Adrenal gland (tissue), 12 donors: ENCODE measurements around the gene GDF7. TPM values are rescaled to one million over a fixed set of nuclear protein-coding genes. Genes with fewer than 3 reads are reported as not detected.

Experiments used
- DNase-seq, 7 donors: peaks; one replicate each; pipeline ENCODE4 v3.0.0-alpha.2; 2019 to 2020
- H3K27ac ChIP-seq, 5 donors: fragments of 200-600 bp; sonication (generic) in 4 of 5; 1 replicate in 3 of 5; 2 replicates in 2 of 5; pipeline versions ENCODE4 v1.5.1 to v1.8.0; 2016 to 2020; ENCODE audit warnings: mild to moderate bottlenecking in 1 of 5
- H3K27me3 ChIP-seq: fragments of 200-600 bp; 2 replicates; pipeline ENCODE4 v1.8.0; 2021
- H3K36me3 ChIP-seq, 2 donors: fragments of 200-600 bp; replicated peaks in 1 of 2; 1 replicate in 1 of 2; 2 replicates in 1 of 2; pipeline versions ENCODE4 v1.5.1 to v1.8.0; 2018 to 2022
- H3K4me1 ChIP-seq, 2 donors: fragments of 200-600 bp; replicated peaks in 1 of 2; 1 replicate in 1 of 2; 2 replicates in 1 of 2; pipeline versions ENCODE4 v1.5.1 to v1.8.0; 2018 to 2021
- H3K4me3 ChIP-seq, 4 donors: fragments of 200-600 bp; sonication (generic) in 3 of 4; one replicate each; pipeline ENCODE4 v1.5.1; 2016 to 2018
- H3K9me3 ChIP-seq, 3 donors: fragments of 200-600 bp; sonication (generic) in 1 of 3; replicated peaks in 1 of 3; 1 replicate in 2 of 3; 2 replicates in 1 of 3; pipeline versions ENCODE4 v1.5.1 to v1.8.0; 2016 to 2021
- CTCF ChIP-seq, 6 experiments: fragments of 450-650 bp in 4 of 6; fragments of 200-600 bp in 2 of 6; sonication (generic) in 1 of 6; IDR thresholded peaks; 1 replicate in 5 of 6; 2 replicates in 1 of 6; pipeline versions ENCODE4 v1.5.1 to v1.8.0; 2016 to 2021; ENCODE audit warnings: antibody characterized with exemption in 6 of 6, mild to moderate bottlenecking in 2 of 6, moderate library complexity in 1 of 6
- POLR2A ChIP-seq, 2 donors: fragments of 450-650 bp; IDR thresholded peaks; one replicate each; pipeline ENCODE4 v1.6.1; 2017; ENCODE audit warnings: antibody characterized with exemption in 2 of 2, mild to moderate bottlenecking in 2 of 2, moderate library complexity in 1 of 2
- WGBS, 4 donors: extraction: QIAGEN DNeasy Blood & Tissue Kit in 2 of 4; methylation state at CpG; one replicate each; pipeline versions ENCODE4 v1.1.5 to v1.1.7; 2013 to 2017; 5-methylcytosine and 5-hydroxymethylcytosine counted together
- intact Hi-C, 2 donors: fragments of 100-400 bp; cut with DNase I; formaldehyde crosslinking; loops; one replicate each; pipeline versions ENCODE4 v1.14.1 to v1.15.0; 2022 to 2023
- polyA plus RNA-seq, 3 donors: library from polyadenylated mRNA; stranded (reverse); fragments of 200-250 nt in 2 of 3; fragments of 350-450 nt in 1 of 3; fragmentation: Illumina TruSeq in 1 of 3; extraction: RNeasy Lipid Tissue Mini Kit (QIAGEN cat#74804) in 1 of 3; gene quantifications; one replicate each; pipeline ENCODE4 v1.2.3, GENCODE V29; 2013 to 2014
- total RNA-seq, 9 donors: library from RNA; depleted of rRNA in 4 of 9; stranded (reverse); fragments of >200 nt in 4 of 9; fragments of 120-200 nt in 1 of 9; fragmentation: NEBNext Ultra II Directional in 1 of 9; extraction: Animal tissue kit (Norgen Biotek cat#: 25700) in 1 of 9; gene quantifications; one replicate each; pipeline versions ENCODE4 v1.1.0 to v1.2.4, GENCODE V29; 2013 to 2023
- donor health status: healthy with polysubstance abuse.
- donor health status: Bipolar disorder and iron deficiency.
- donor health status: DM: yes; HTN: yes; CAD: no.
- donor health status: DM: no; HTN: no; CAD: no.
- donor health status: DM: no; HTN: no; CAD: no.
- donor health status: DM: yes; HTN: yes; CAD: no.

GDF7 gene
- total and polyA plus RNA-seq, 12 donors = 0.17 to 1.8 (median 0.46) TPM

DNA sequence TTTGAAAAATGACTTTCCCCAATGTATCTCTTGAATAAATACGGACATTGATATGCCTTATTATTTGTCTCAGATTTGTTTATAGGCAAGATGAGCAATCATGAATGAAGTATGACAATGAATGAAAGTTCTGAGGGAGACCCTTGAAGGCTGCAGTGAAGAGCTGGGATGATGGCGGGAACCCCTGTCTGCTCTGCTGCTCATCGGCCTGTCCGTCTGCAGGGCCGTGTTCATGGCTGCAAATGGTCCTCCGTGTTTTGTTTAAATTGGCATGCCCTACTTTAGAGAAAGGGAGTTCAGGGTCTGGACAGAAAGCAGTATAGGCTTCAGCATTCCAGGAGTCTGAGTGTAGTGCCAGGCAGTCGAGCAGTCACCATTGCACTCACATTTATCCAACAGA lies 14.8 kb upstream of the GDF7 start:
- DNase-seq = no peak
- intact Hi-C loops = no loop called here
- no peak overlapping the region for H3K4me3 ChIP-seq
- H3K36me3 ChIP-seq = no peaks in the 10 kb centered on the region
- H3K27ac ChIP-seq = no peak overlapping the region
- H3K27me3 ChIP-seq = no peaks in the 10 kb centered on the region
- H3K9me3 ChIP-seq = no peaks in the 10 kb centered on the region
- WGBS, 4 donors = 85 to 97% (median 91%) methylated on average over 7 of the region's 7 CpGs
- TF ChIP-seq CTCF (IDR thresholded peaks at IDR 0.05) (no peak), POLR2A (IDR thresholded peaks at IDR 0.05) (no peak)
- peaks cover 12 to 39% of the 10 kb centered on the region in 2 donors for H3K4me1 ChIP-seq

DNA sequence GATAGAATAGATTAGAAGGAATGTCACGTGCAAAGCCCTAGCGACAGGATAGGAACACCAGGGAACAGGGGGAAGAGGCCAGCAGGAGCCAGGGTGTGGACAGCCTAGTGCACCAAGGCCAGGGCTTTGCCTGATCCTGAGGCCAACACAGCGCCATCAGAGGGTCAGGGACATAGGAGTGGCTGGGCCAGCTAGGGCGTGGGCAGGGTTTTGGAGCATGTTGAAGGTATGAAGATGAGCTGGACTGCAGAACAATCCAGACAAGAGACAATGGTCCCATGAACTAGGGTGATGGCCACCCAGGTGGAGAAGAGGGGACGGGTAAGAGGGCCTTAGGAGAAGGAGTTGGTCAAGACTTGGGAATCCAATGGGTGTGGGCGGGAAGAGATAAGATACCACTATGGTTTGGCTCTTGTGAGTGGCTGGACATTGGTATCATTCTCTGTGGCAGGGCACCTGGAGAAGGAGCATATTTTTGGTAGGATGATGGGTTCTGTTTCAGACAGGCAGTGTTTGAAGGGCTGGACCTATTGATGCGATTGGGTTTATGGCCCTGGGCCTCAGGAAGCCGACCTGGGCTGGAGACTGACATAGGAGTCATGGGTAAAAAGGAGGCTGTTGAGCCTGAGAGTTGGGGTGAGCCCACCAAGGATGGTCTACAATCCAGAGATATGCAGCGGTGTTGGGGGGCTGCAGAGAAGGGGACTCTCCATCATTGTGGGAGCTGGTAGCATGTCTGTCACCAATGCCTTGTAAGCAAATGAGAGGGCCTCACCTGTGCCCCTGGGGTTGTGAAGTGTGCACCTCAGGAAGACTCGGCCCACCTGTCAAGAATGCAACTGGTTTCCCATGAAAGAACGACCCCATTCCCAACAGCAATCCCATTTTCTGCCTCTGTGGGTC lies 14.0 kb upstream of the GDF7 start:
- Histone ChIP-seq H3K4me3 (no peak overlapping the region), H3K27ac (no peak overlapping the region), H3K4me1 (peaks cover 12 to 31% of the 10 kb centered on the region in 2 donors), H3K9me3 (no peaks in the 10 kb centered on the region), H3K36me3 (no peaks in the 10 kb centered on the region), H3K27me3 (no peaks in the 10 kb centered on the region)
- TF ChIP-seq CTCF (IDR thresholded peaks at IDR 0.05) (no peak), POLR2A (IDR thresholded peaks at IDR 0.05) (no peak)
- 86 to 96% (median 91%) methylated on average over 9 to 11 of the region's 11 CpGs for WGBS, 4 donors
- intact Hi-C loops = no loop called here
- DNase-seq = no peak

GRCh38 chr2:20653695-20654534 lies 13.0 kb upstream of the GDF7 start:
- DNase-seq = no peak
- intact Hi-C loops = no loop called here
- 70 to 85% (median 81%) methylated on average over 6 to 7 of the region's 7 CpGs for WGBS, 4 donors
- no peak overlapping the region for H3K27ac ChIP-seq
- H3K4me3 ChIP-seq = no peak overlapping the region
- no peaks in the 10 kb centered on the region for H3K36me3 ChIP-seq
- no peak for TF ChIP-seq CTCF (IDR thresholded peaks at IDR 0.05)
- H3K9me3 ChIP-seq = no peaks in the 10 kb centered on the region
- H3K27me3 ChIP-seq = no peaks in the 10 kb centered on the region
- peaks cover 12 to 21% of the 10 kb centered on the region in 2 donors for H3K4me1 ChIP-seq

DNA sequence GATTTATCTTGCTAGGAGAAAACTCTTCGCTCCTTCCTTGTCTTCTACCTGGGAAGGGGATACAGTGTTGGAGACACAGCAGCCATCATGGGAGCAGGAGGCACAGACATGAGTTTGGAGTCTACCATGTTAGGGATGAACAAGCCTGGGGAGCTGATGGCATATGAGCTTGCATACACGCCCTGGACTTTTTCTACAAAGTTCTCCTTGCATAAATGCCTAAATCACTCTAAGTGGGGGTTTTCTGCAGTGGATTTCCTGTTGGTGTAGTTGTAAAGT lies 12.5 kb upstream of the GDF7 start:
- Histone ChIP-seq H3K9me3 (no peaks in the 10 kb centered on the region), H3K4me3 (no peak overlapping the region), H3K4me1 (peaks cover 8 to 16% of the 10 kb centered on the region in 2 donors), H3K27ac (no peak overlapping the region), H3K36me3 (no peaks in the 10 kb centered on the region), H3K27me3 (no peaks in the 10 kb centered on the region)
- DNase-seq = no peak
- TF ChIP-seq POLR2A (IDR thresholded peaks at IDR 0.05) (no peak), CTCF (IDR thresholded peaks at IDR 0.05) (no peak)
- intact Hi-C loops = no loop called here
- 82 to 94% (median 83%) methylated on average over 2 of the region's 2 CpGs for WGBS, 4 donors
